ENCODE measurements around the gene MAF.

DNA sequence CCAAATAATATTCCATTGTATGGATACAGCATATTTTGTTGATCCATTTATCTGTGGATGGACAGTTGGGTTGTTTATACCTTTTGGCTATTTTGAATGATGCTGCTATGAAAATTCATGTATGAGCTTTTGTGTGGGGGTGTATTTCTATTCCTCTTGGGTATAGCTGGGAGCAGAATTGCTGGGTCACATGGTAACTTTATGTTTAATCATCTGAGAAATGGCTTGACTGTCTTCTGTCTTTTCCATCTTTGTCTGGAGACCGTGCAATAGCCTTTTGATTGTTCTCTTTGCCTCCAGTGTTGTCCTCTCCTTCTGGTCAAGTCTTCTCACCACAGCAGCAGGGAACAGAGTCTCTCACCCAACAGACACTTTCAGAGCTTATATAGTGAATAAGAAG lies 20.5 kb upstream of the MAF start:
- TF ChIP-seq, protein P1, sequence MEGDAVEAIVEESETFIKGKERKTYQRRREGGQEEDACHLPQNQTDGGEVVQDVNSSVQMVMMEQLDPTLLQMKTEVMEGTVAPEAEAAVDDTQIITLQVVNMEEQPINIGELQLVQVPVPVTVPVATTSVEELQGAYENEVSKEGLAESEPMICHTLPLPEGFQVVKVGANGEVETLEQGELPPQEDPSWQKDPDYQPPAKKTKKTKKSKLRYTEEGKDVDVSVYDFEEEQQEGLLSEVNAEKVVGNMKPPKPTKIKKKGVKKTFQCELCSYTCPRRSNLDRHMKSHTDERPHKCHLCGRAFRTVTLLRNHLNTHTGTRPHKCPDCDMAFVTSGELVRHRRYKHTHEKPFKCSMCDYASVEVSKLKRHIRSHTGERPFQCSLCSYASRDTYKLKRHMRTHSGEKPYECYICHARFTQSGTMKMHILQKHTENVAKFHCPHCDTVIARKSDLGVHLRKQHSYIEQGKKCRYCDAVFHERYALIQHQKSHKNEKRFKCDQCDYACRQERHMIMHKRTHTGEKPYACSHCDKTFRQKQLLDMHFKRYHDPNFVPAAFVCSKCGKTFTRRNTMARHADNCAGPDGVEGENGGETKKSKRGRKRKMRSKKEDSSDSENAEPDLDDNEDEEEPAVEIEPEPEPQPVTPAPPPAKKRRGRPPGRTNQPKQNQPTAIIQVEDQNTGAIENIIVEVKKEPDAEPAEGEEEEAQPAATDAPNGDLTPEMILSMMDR (IDR thresholded peaks at IDR 0.05; ENCODE audit: poor library complexity) = no peak
- TF ChIP-seq EZH2phosphoT487 (IDR thresholded peaks at IDR 0.05; ENCODE audit: low read depth, severe bottlenecking, unreplicated experiment) = no peak
